ENCODE results near the gene PMPCB. TPM values are rescaled to one million over a fixed set of nuclear protein-coding genes. Genes with fewer than 3 reads are reported as not detected.
A peak's percentile ranks its signal among the peaks of the same experiment; 100 is the strongest.

PMPCB gene
- total and polyA plus RNA-seq, 10 of the 15 experiments (the other 5 are each of a cell fraction or from before 2014, with no cell fraction given), result 70.3 to 163 (median 102) TPM

DNA sequence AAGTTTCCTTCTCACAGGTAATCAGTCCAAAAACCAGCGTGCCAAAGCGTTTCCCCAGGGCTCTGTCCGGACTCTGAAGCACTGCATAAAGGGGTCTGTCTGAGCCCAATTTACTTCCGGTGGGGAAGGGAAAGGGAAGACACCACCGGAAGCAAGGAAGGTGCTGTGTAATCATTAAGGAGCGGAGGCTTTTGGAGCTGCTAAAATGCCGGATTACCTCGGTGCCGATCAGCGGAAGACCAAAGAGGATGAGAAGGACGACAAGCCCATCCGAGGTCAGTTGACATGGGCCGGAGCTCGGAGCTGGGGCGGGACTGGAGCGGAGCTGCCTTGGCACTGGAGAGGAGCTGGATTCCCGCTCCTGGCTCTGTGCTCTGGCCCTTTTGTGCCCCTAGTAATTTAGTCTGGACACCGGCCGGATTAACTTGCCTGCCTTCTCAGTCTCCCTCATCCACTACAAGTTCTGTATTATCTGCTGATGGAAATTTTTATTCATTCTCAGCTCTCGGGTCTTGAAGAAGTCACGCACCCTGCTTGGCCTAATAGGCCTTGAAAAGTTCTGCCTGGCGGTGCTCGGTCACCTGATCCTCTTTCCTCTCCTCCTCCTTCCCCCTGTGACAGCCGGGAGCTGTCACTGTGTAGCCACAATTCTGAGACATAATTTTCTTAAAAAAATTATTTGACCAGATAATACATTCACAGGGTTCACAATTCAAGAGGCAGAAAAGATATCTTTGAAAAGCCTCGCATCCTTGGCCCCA is 50.5 kb downstream of the PMPCB start, which contains the start of gene PSMC2 (continued):
- peak; percentile 27; the same call in 1 of the 2 replicates for TF ChIP-seq MTA2 (IDR thresholded peaks at IDR 0.05; ENCODE audit: low read depth)
- TF ChIP-seq BCL11A (IDR thresholded peaks at IDR 0.05; ENCODE audit: low read depth, low read length), result no peak
- peak; percentile 74 for TF ChIP-seq ATF7 (IDR thresholded peaks at IDR 0.05; ENCODE audit: low read depth)
- no peak for TF ChIP-seq SREBF2 (IDR thresholded peaks at IDR 0.05; ENCODE audit: low read length)
- TF ChIP-seq, protein P1, sequence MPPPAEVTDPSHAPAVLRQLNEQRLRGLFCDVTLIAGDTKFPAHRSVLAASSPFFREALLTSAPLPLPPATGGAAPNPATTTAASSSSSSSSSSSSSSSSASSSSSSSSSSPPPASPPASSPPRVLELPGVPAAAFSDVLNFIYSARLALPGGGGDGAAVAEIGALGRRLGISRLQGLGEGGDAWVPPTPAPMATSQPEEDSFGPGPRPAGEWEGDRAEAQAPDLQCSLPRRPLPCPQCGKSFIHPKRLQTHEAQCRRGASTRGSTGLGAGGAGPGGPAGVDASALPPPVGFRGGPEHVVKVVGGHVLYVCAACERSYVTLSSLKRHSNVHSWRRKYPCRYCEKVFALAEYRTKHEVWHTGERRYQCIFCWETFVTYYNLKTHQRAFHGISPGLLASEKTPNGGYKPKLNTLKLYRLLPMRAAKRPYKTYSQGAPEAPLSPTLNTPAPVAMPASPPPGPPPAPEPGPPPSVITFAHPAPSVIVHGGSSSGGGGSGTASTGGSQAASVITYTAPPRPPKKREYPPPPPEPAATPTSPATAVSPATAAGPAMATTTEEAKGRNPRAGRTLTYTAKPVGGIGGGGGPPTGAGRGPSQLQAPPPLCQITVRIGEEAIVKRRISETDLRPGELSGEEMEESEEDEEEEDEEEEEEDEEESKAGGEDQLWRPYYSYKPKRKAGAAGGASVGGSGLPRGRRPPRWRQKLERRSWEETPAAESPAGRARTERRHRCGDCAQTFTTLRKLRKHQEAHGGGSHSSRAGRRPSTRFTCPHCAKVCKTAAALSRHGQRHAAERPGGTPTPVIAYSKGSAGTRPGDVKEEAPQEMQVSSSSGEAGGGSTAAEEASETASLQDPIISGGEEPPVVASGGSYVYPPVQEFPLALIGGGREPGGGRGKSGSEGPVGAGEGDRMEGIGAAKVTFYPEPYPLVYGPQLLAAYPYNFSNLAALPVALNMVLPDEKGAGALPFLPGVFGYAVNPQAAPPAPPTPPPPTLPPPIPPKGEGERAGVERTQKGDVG (CRISPR knock-in tag; IDR thresholded peaks at IDR 0.05), result no peak
- TF ChIP-seq EZH2 (IDR thresholded peaks at IDR 0.05; ENCODE audit: borderline replicate concordance, control insufficient read depth, low read depth, low read length), result no peak

DNA sequence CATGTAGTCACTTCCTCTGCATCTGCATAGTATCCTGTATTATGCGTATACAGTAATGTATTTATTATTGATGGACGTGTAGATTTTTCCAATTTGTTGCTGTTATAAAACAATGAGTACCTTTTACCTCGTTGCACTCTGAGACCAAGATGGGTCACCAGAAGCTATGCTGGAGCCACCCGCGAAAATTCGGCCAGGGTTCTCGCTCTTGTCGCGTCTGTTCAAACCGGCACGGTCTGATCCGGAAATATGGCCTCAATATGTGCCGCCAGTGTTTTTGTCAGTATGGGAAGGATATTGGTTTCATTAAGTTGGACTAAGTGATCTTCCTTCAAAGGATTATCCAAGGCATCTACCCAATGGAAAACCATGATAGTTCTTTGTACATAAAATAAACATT is 51.2 kb downstream of the PMPCB start:
- H3K4me2 ChIP-seq (ENCODE audit: control insufficient read depth, insufficient read depth), result peak overlapping the region; percentile 77
- H3K4me1 ChIP-seq (ENCODE audit: control insufficient read depth, insufficient read depth, low read length), result peaks cover 7% of the 10 kb centered on the region
- no peak overlapping the region for H2AFZ ChIP-seq (ENCODE audit: control insufficient read depth, low read depth, low read length)
- in situ Hi-C loops (cut with MboI), result loop anchor here (25.0 kb wide), 1 partner anchor 1739 kb away; no protein-coding TSS in a partner anchor
- ChIA-PET CTCF (no interaction called here), SMC1A (ENCODE audit: uncharacterized antibody, unreplicated experiment) (interaction anchor here (0.9 kb wide), 1 partner anchor 27 kb away, joined by 3 read pairs; no protein-coding TSS in a partner anchor), POLR2A (no interaction called here), RAD21 (ENCODE audit: unreplicated experiment) (interaction anchor here (1.0 to 1.4 kb wide), 2 partner anchors 50 to 55 kb away, joined by 3 to 4 read pairs; no protein-coding TSS in a partner anchor)
- H3K79me2 ChIP-seq (ENCODE audit: control insufficient read depth, insufficient read depth, low read length), result peaks cover 72% of the 10 kb centered on the region
- no peaks in the 10 kb centered on the region; the same call in 1 of the 2 replicates for H4K20me1 ChIP-seq (ENCODE audit: control insufficient read depth, insufficient read depth)
- peak overlapping the region; percentile 84 for H3K9ac ChIP-seq (ENCODE audit: control insufficient read depth, insufficient read depth, low read length)
- 47% methylated on average over 13 of the region's 13 CpGs for WGBS (ENCODE audit: insufficient coverage, insufficient replicate concordance, low lambda C conversion rate, missing lambda C conversion rate)
- no peak for ATAC-seq
- no peak for FAIRE-seq
- intact Hi-C loops (cut with micrococcal nuclease; ENCODE audit: unreplicated experiment), result loop anchor here (10.0 kb wide), 1 partner anchor 204 kb away; the partner anchor contains the start of gene NAPEPLD
- H3K36me3 ChIP-seq (ENCODE audit: control insufficient read depth in 2 of 2, insufficient read depth in 2 of 2, low read length in 1 of 2), result peaks cover 0 to 4% of the 10 kb centered on the region in 2 experiments; a peak in 1 of 4 replicates
- no peaks in the 10 kb centered on the region for H3K9me3 ChIP-seq (replicated peaks; ENCODE audit: control insufficient read depth, insufficient read depth, low read length)
- no peak for DNase-seq (ENCODE audit: low read depth, low spot score)
- 0 out of 2 replicates have a peak overlapping the region, but pooled peaks have one; percentile 4 for H3K27ac ChIP-seq (ENCODE audit: control insufficient read depth, insufficient read depth)
- H3K4me3 ChIP-seq, result peak overlapping the region; percentile 93
- BruUV-seq (replicated peaks), result no TSS peak
- no peaks in the 10 kb centered on the region for H3K27me3 ChIP-seq (replicated peaks in 1 of 2; ENCODE audit: control insufficient read depth in 2 of 2, insufficient read depth in 2 of 2, low read length in 1 of 2)
- TF ChIP-seq ZNF24 (IDR thresholded peaks at IDR 0.05) (no peak), PAX8 (IDR thresholded peaks at IDR 0.05) (no peak), LARP7 (IDR thresholded peaks at IDR 0.05) (no peak), RCOR1 (conservative IDR thresholded peaks at IDR 0.05; ENCODE audit: low read depth, low read length) (no peak), EED (IDR thresholded peaks at IDR 0.05; ENCODE audit: low read depth) (no peak), TCF7 (IDR thresholded peaks at IDR 0.05; ENCODE audit: borderline replicate concordance) (no peak)
- TF ChIP-seq, protein P2, sequence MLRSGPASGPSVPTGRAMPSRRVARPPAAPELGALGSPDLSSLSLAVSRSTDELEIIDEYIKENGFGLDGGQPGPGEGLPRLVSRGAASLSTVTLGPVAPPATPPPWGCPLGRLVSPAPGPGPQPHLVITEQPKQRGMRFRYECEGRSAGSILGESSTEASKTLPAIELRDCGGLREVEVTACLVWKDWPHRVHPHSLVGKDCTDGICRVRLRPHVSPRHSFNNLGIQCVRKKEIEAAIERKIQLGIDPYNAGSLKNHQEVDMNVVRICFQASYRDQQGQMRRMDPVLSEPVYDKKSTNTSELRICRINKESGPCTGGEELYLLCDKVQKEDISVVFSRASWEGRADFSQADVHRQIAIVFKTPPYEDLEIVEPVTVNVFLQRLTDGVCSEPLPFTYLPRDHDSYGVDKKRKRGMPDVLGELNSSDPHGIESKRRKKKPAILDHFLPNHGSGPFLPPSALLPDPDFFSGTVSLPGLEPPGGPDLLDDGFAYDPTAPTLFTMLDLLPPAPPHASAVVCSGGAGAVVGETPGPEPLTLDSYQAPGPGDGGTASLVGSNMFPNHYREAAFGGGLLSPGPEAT (IDR thresholded peaks at IDR 0.05; ENCODE audit: low read depth), result no peak
- TF ChIP-seq, protein P3, sequence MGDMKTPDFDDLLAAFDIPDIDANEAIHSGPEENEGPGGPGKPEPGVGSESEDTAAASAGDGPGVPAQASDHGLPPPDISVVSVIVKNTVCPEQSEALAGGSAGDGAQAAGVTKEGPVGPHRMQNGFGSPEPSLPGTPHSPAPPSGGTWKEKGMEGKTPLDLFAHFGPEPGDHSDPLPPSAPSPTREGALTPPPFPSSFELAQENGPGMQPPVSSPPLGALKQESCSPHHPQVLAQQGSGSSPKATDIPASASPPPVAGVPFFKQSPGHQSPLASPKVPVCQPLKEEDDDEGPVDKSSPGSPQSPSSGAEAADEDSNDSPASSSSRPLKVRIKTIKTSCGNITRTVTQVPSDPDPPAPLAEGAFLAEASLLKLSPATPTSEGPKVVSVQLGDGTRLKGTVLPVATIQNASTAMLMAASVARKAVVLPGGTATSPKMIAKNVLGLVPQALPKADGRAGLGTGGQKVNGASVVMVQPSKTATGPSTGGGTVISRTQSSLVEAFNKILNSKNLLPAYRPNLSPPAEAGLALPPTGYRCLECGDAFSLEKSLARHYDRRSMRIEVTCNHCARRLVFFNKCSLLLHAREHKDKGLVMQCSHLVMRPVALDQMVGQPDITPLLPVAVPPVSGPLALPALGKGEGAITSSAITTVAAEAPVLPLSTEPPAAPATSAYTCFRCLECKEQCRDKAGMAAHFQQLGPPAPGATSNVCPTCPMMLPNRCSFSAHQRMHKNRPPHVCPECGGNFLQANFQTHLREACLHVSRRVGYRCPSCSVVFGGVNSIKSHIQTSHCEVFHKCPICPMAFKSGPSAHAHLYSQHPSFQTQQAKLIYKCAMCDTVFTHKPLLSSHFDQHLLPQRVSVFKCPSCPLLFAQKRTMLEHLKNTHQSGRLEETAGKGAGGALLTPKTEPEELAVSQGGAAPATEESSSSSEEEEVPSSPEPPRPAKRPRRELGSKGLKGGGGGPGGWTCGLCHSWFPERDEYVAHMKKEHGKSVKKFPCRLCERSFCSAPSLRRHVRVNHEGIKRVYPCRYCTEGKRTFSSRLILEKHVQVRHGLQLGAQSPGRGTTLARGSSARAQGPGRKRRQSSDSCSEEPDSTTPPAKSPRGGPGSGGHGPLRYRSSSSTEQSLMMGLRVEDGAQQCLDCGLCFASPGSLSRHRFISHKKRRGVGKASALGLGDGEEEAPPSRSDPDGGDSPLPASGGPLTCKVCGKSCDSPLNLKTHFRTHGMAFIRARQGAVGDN (IDR thresholded peaks at IDR 0.05), result no peak

Measured in GM12878 (cell line).